Activated naive CD8-positive, alpha-beta T cell treated with anti-CD3 and anti-CD28 coated beads for 36 hours (primary cell): ENCODE measurements around the gene BRD3OS. TPM values are rescaled to one million over a fixed set of nuclear protein-coding genes. Genes with fewer than 3 reads are reported as not detected.
"Not testable (repeated sequence)": the region's sequence is repeated elsewhere in the genome, so short reads cannot be mapped to it uniquely, and the experiment has no call there.

Source experiments
- DNase-seq: peaks from one replicate; pipeline ENCODE4 v3.0.0; 2021
- H3K27ac Mint-ChIP-seq: one replicate; pipeline ENCODE4 v1.8.0; 2022; ENCODE audit warnings: mild to moderate bottlenecking, moderate library complexity, mixed read lengths
- H3K27me3 Mint-ChIP-seq: one replicate; pipeline ENCODE4 v1.8.0; 2022; ENCODE audit warnings: mild to moderate bottlenecking, mixed read lengths
- H3K36me3 Mint-ChIP-seq: one replicate; pipeline ENCODE4 v1.8.0; 2021; ENCODE audit warnings: mild to moderate bottlenecking, mixed read lengths
- H3K4me1 Mint-ChIP-seq: one replicate; pipeline ENCODE4 v1.8.0; 2021; ENCODE audit warnings: mixed read lengths
- H3K4me3 Mint-ChIP-seq: one replicate; pipeline ENCODE4 v1.8.0; 2022; ENCODE audit warnings: mild to moderate bottlenecking, moderate library complexity, mixed read lengths
- H3K9me3 Mint-ChIP-seq: one replicate; pipeline ENCODE4 v1.8.0; 2022; ENCODE audit warnings: mixed read lengths
- total RNA-seq, 2 experiments: library from RNA; stranded (reverse); gene quantifications; one replicate each; pipeline ENCODE4 v1.2.3, GENCODE V29; 2021

The BRD3OS gene
- total RNA-seq, 2 experiments from 2014 or later: 12.6 to 12.7 TPM

- Mint-ChIP-seq H3K4me3 (peak overlapping the region; percentile 88), H3K36me3 (no peaks in the 10 kb centered on the region), H3K4me1 (peaks cover 38% of the 10 kb centered on the region), H3K27ac (peak overlapping the region; percentile 92), H3K9me3 (no peaks in the 10 kb centered on the region), H3K27me3 (peaks cover 19% of the 10 kb centered on the region)
- peak; percentile 76 for DNase-seq
Measured at GRCh38 chr9:134065612-134066419, 40.5 kb downstream of the BRD3OS start.

GRCh38 chr9:134066526-134066912, 41.2 kb downstream of the BRD3OS start:
- Mint-ChIP-seq H3K27ac (peak overlapping the region; percentile 92), H3K9me3 (no peaks in the 10 kb centered on the region), H3K4me1 (peaks cover 35% of the 10 kb centered on the region), H3K36me3 (no peaks in the 10 kb centered on the region), H3K27me3 (peaks cover 19% of the 10 kb centered on the region), H3K4me3 (peak overlapping the region; percentile 88)
- DNase-seq: peak; percentile 19

DNA sequence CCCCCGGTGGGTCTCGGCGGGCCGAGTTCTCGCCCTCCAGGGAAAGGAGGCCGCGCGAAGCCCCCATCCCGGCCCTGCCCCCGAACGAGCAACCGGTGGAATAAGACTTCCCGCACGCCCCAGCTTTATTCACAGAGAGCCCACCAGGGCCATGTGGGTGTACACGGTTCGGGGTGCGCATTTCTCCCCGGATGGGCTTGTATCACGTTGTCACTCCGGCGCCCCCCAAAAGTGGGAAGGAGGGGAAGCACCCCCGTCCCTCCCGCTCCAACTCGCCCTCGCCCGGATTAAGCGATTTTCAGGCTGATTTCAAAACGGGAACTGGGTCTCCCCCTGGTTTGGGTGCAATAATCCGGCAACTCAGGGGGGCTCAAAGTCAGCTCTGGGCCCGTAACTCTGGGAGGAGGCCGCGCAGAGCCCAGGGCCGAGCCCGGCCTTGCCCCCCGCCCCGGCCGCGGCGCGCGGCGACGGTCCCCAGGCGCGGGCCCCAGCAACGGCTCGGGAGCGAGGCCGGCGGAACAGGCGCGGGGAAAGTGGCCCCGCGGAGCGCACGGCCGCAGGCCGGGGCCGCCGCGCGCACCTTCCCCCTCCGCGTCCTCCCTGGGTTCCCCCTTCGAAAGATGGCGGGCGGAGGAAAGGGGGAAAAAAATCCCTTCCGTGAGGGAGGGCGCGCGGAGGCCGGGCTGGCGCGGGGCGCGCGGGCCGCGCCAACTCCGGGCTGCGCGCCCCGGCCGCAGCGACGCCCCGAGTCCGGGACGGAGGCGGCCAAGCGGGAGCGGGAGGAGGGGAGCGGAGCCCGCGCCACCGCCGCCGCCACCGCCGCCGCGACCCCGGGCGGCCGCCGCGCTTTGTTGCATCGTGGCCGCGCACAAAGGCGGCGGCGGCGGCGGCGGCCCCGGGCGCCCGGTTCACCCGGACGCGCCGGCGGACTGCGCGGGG, 41.9 kb downstream of the BRD3OS start:
- Mint-ChIP-seq H3K36me3 (no peaks in the 10 kb centered on the region), H3K9me3 (no peaks in the 10 kb centered on the region), H3K27me3 (peaks cover 19% of the 10 kb centered on the region), H3K4me1 (peaks cover 34% of the 10 kb centered on the region), H3K27ac (peak overlapping the region; percentile 92), H3K4me3 (peak overlapping the region; percentile 88)
- DNase-seq: peak; percentile 56

DNA sequence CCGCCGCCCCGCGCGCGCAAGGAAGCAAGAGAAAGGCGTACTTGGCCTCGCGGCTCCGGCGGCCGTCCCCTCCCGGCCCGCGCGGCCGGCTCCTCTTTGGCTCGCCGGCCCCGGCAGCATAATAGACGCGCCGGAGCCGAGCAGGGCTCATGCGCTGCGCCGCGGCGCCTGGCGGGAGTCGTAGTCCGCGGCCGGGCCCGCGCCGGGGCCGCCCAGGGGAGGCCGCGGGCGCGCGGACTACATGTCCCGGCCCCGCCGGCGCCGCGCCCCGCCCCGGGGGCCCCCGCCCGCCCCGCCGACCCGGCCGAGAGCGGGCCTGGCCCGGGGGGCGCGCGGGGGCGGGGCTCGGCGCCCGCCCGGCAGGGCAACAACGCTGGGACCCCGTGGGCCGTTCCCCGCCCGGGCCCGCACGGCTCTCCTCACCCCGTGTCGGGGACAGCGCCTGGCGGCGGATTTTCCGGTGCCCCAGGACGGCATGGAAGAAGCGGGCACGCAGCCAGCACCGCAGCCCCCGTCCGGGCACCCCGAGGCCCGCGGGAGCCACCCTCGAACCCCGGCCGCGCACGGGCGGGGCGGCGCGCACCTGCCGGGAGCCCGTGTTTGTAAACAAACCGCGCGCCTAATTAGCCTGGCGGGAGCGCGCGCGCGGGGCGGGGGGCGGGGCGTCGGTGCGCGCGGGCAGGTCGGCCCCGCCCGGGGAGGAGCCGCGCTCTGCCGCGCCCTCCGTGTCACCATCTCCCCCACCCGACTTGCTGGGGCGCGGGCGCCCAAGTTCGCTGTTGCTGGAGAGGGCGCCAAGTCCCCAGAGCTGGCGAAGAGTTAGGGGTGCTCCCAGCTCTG, 42.8 kb downstream of the BRD3OS start, which contains the start of gene BRD3:
Gene BRD3 (minus strand): TSS at position 123 of the 840 bp plus-strand sequence. CDS start 14,549 bp downstream, outside the sequence.
- H3K36me3 Mint-ChIP-seq: no peaks in the 10 kb centered on the region
- peak within 1 kb of the TSS; percentile 92 for H3K27ac Mint-ChIP-seq
- H3K4me1 Mint-ChIP-seq: peaks cover 27% of the 10 kb centered on the region
- peak within 1 kb of the TSS; percentile 88 for H3K4me3 Mint-ChIP-seq
- no peaks in the 10 kb centered on the region for H3K9me3 Mint-ChIP-seq
- DNase-seq: peak; percentile 91
- peaks cover 23% of the 10 kb centered on the region for H3K27me3 Mint-ChIP-seq

GRCh38 chr9:134068744-134069479, 43.6 kb downstream of the BRD3OS start:
- H3K27me3 Mint-ChIP-seq: peaks cover 23% of the 10 kb centered on the region
- H3K4me3 Mint-ChIP-seq: peak overlapping the region; percentile 78
- peaks cover 21% of the 10 kb centered on the region for H3K4me1 Mint-ChIP-seq
- H3K36me3 Mint-ChIP-seq: no peaks in the 10 kb centered on the region
- DNase-seq: no peak
- no peaks in the 10 kb centered on the region for H3K9me3 Mint-ChIP-seq
- H3K27ac Mint-ChIP-seq: peak overlapping the region; percentile 67

GRCh38 chr9:134069480-134070399, 44.5 kb downstream of the BRD3OS start:
- DNase-seq: no peak
- peak overlapping the region; percentile 78 for H3K4me3 Mint-ChIP-seq
- H3K9me3 Mint-ChIP-seq: no peaks in the 10 kb centered on the region
- no peak overlapping the region for H3K27ac Mint-ChIP-seq
- H3K27me3 Mint-ChIP-seq: peaks cover 23% of the 10 kb centered on the region
- no peaks in the 10 kb centered on the region for H3K36me3 Mint-ChIP-seq
- peaks cover 20% of the 10 kb centered on the region for H3K4me1 Mint-ChIP-seq

DNA sequence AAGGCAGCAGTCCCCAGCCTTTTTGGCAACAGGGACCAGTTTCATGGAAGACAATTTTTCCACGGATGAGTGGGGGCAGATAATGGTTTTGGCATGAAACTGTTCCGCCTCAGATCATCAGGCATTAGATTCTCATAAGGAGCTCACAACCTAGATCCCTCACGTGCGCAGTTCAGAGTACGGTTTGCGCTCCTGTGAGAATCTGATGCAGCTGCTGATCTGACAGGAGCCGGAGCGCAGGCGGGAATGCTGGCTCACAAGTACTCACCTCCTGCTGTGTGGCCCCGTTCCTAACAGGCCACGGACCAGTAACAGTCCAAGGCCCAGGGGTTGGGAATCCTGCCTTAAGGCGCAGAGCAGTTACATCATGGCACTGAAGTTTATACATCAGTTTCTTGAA, 45.9 kb downstream of the BRD3OS start:
- no peak overlapping the region for H3K4me3 Mint-ChIP-seq
- H3K9me3 Mint-ChIP-seq: peaks cover under 1% of the 10 kb centered on the region
- no peaks in the 10 kb centered on the region for H3K36me3 Mint-ChIP-seq
- H3K4me1 Mint-ChIP-seq: peaks cover 11% of the 10 kb centered on the region
- DNase-seq: no peak
- H3K27me3 Mint-ChIP-seq: peaks cover 23% of the 10 kb centered on the region
- no peak overlapping the region for H3K27ac Mint-ChIP-seq

GRCh38 chr9:134072683-134073082, 47.4 kb downstream of the BRD3OS start:
- not testable (repeated sequence) for DNase-seq, H3K27ac Mint-ChIP-seq, H3K4me1 Mint-ChIP-seq, H3K36me3 Mint-ChIP-seq, H3K9me3 Mint-ChIP-seq, H3K4me3 Mint-ChIP-seq
- peaks cover 27% of the 10 kb centered on the region for H3K27me3 Mint-ChIP-seq

GRCh38 chr9:134073500-134073899, 48.2 kb downstream of the BRD3OS start:
- Mint-ChIP-seq H3K4me1 (peaks cover 8% of the 10 kb centered on the region), H3K9me3 (peaks cover 8% of the 10 kb centered on the region)

DNA sequence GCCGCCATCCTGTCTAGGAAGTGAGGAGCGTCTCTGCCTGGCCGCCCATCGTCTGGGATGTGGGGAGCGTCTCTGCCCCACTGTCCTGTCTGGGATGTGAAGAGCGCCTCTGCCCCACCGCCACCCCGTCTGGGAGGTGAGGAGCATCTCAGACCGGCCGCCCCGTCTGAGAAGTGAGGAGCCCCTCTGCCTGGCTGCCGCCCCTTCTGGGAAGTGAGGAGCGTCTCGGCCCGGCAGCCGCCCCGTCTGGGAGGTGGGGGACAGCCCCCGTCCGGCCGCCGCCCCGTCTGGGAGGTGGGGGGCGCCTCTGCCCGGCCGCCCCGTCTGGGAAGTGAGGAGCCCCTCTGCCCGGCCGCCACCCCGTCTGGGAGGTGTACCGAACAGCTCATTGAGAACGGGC, 50.4 kb downstream of the BRD3OS start:
- DNase-seq, H3K4me1 Mint-ChIP-seq, H3K4me3 Mint-ChIP-seq, H3K27ac Mint-ChIP-seq, H3K36me3 Mint-ChIP-seq: not testable (repeated sequence)
- peaks cover 11% of the 10 kb centered on the region for H3K27me3 Mint-ChIP-seq
- peaks cover 12% of the 10 kb centered on the region for H3K9me3 Mint-ChIP-seq

More at GRCh38 chr9:134073500-134073899, 48.2 kb downstream of the BRD3OS start:
- Mint-ChIP-seq H3K36me3 (peaks cover 2% of the 10 kb centered on the region), H3K4me3 (no peak overlapping the region), H3K27me3 (peaks cover 27% of the 10 kb centered on the region), H3K27ac (no peak overlapping the region)
- no peak for DNase-seq

GRCh38 chr9:134076644-134077043, 51.4 kb downstream of the BRD3OS start:
- H3K4me1 Mint-ChIP-seq: no peaks in the 10 kb centered on the region
- H3K4me3 Mint-ChIP-seq: no peak overlapping the region
- DNase-seq: no peak
- H3K9me3 Mint-ChIP-seq: peaks cover 12% of the 10 kb centered on the region
- H3K36me3 Mint-ChIP-seq: peaks cover 4% of the 10 kb centered on the region
- no peak overlapping the region for H3K27ac Mint-ChIP-seq
- H3K27me3 Mint-ChIP-seq: peaks cover 12% of the 10 kb centered on the region
